Heart left ventricle (tissue), 16 donors: ENCODE data around the gene NPFFR1. TPM values are rescaled to one million over a fixed set of nuclear protein-coding genes. Genes with fewer than 3 reads are reported as not detected.
"Not testable (repeated sequence)": the region's sequence is repeated elsewhere in the genome, so short reads cannot be mapped to it uniquely, and the experiment has no call there.

Experiments used
- ATAC-seq, 4 donors: fragments of 200-7000 bp; cut with Tn5 transposase; one replicate each; pipeline ENCODE4 v1.9.1; 2020 to 2022; ENCODE audit warnings: moderate library complexity in 4 of 4, mild to moderate bottlenecking in 3 of 4, moderate number of reproducible peaks in 1 of 4
- DNase-seq, 5 donors: peaks; one replicate each; pipeline ENCODE4 v3.0.0-alpha.2; 2020
- H3K27ac ChIP-seq, 12 donors: fragments of 200-600 bp; sonication (generic) in 4 of 12; one replicate each; pipeline versions ENCODE4 v1.5.0 to v1.8.0; 2016 to 2022; ENCODE audit warnings: mild to moderate bottlenecking in 2 of 12
- H3K27me3 ChIP-seq, 9 donors: fragments of 200-600 bp; sonication (generic) in 2 of 9; one replicate each; pipeline versions ENCODE4 v1.5.1 to v1.8.0; 2016 to 2022; ENCODE audit warnings: mild to moderate bottlenecking in 3 of 9
- H3K36me3 ChIP-seq, 9 donors: fragments of 200-600 bp; sonication (generic) in 2 of 9; one replicate each; pipeline versions ENCODE4 v1.5.0 to v1.8.0; 2018 to 2022; ENCODE audit warnings: mild to moderate bottlenecking in 2 of 9
- H3K4me1 ChIP-seq, 12 donors: fragments of 200-600 bp; sonication (generic) in 4 of 12; one replicate each; pipeline versions ENCODE4 v1.5.0 to v1.8.0; 2016 to 2022; ENCODE audit warnings: mild to moderate bottlenecking in 3 of 12
- H3K4me3 ChIP-seq, 12 donors: fragments of 200-600 bp; sonication (generic) in 4 of 12; one replicate each; pipeline versions ENCODE4 v1.5.0 to v1.8.0; 2017 to 2022; ENCODE audit warnings: mild to moderate bottlenecking in 9 of 12, moderate library complexity in 4 of 12
- H3K9me3 ChIP-seq, 12 donors: fragments of 200-600 bp; sonication (generic) in 4 of 12; one replicate each; pipeline versions ENCODE4 v1.5.0 to v1.8.0; 2016 to 2022; ENCODE audit warnings: mild to moderate bottlenecking in 1 of 12
- CTCF ChIP-seq, 12 donors: fragments of 200-600 bp; sonication (generic) in 4 of 12; IDR thresholded peaks; one replicate each; pipeline versions ENCODE4 v1.5.0 to v1.8.0; 2018 to 2022; ENCODE audit warnings: antibody characterized with exemption in 12 of 12, mild to moderate bottlenecking in 5 of 12
- POLR2A ChIP-seq, 2 donors: fragments of 450-650 bp; IDR thresholded peaks; one replicate each; pipeline ENCODE4 v1.6.1; 2017; ENCODE audit warnings: antibody characterized with exemption in 2 of 2, mild to moderate bottlenecking in 2 of 2, moderate library complexity in 2 of 2
- WGBS, 4 donors: extraction: QIAGEN DNeasy Blood & Tissue Kit in 2 of 4; methylation state at CpG; one replicate each; pipeline versions ENCODE4 v1.1.5 to v1.1.7; 2013 to 2018; 5-methylcytosine and 5-hydroxymethylcytosine counted together
- intact Hi-C, 10 donors: fragments of 100-400 bp; cut with DNase I; formaldehyde crosslinking; loops; one replicate each; pipeline versions ENCODE4 v1.11.1 to v1.14.2; 2022
- polyA plus RNA-seq, 2 donors: library from polyadenylated mRNA; stranded (reverse); fragments of 200-250 nt; gene quantifications; one replicate each; pipeline ENCODE4 v1.2.3, GENCODE V29; 2013
- total RNA-seq, 9 donors: library from RNA; depleted of rRNA in 2 of 9; stranded (reverse); fragments of >200 nt in 2 of 9; fragmentation: NEBNext Ultra II Directional in 3 of 9; extraction: Animal tissue kit (Norgen Biotek cat#: 25700) in 3 of 9; gene quantifications; one replicate each; pipeline versions ENCODE4 v1.1.0 to v1.2.4, GENCODE V29; 2016 to 2023
- donor health status: ischemic (EF 13 %, LVEDD 7.1; RV severe dilation, severe dysfunction).
- donor health status: healthy with polysubstance abuse.
- donor health status: DM: no; HTN: yes; CAD: no.
- donor health status: DM: no; HTN: no; CAD: no.
- donor health status: ischemic (EF 25% LVEDD 6.9; RV normal size, moderate dysfunction).
- donor health status: ischemic (EF 25% LVEDD 5.7; RV mildly dilated, moderate dysfunction).
- donor health status: healthy.
- donor health status: DM: yes; HTN: yes; CAD: no.
- donor health status: ischemic (EF 35%, LVEDD 5.7; RV mildly dilated, moderate dysfunction).
- donor health status: nonischemic (EF 11% LVEDD 7.7; RV severe dilation, severe dysfunction).
- donor health status: DM: yes; HTN: yes; CAD: no.
- donor health status: PGD.
- donor health status: ischemic (EF 29% LVEDD 5.4; RV normal size, mild dysfunction).
- donor health status: nonischemic (EF 23%, LVEDD 6.1; RV moderate dilation, normal function).

Gene NPFFR1
- total and polyA plus RNA-seq, 11 donors: 0.52 TPM; not detected in 10

GRCh38 chr10:70250961-70251680, 32.7 kb downstream of the NPFFR1 start:
- 92 to 94% (median 93%) methylated on average over 11 of the region's 11 CpGs for WGBS, 4 donors
- intact Hi-C loops: no loop called here
- no peak for ATAC-seq

GRCh38 chr10:70247360-70247759, 36.4 kb downstream of the NPFFR1 start:
- H3K4me1 ChIP-seq: no peaks in the 10 kb centered on the region
- no peak for DNase-seq
- 73 to 81% (median 77%) methylated on average over 6 of the region's 6 CpGs for WGBS, 4 donors

More at GRCh38 chr10:70250961-70251680, 32.7 kb downstream of the NPFFR1 start:
- Histone ChIP-seq H3K36me3 (no peaks in the 10 kb centered on the region), H3K4me3 (no peak overlapping the region), H3K27me3 (peaks cover 13 to 42% (median 20%) of the 10 kb centered on the region in 9 donors), H3K4me1 (peaks cover 0 to 13% (median 6%) of the 10 kb centered on the region in 12 donors), H3K27ac (no peak overlapping the region), H3K9me3 (peaks cover 0 to 4% (median 0%) of the 10 kb centered on the region in 12 donors)
- TF ChIP-seq CTCF (IDR thresholded peaks at IDR 0.05) (no peak), POLR2A (IDR thresholded peaks at IDR 0.05) (no peak)
- no peak for DNase-seq

GRCh38 chr10:70241081-70241480, 42.7 kb downstream of the NPFFR1 start:
- DNase-seq (no peak), ATAC-seq (no peak)
- Histone ChIP-seq H3K4me1 (no peaks in the 10 kb centered on the region), H3K27ac (no peak overlapping the region), H3K4me3 (no peak overlapping the region), H3K9me3 (no peaks in the 10 kb centered on the region), H3K36me3 (no peaks in the 10 kb centered on the region), H3K27me3 (no peaks in the 10 kb centered on the region)
- intact Hi-C loops: no loop called here
- 96 to 98% (median 97%) methylated on average over 3 of the region's 3 CpGs for WGBS, 4 donors
- TF ChIP-seq POLR2A (IDR thresholded peaks at IDR 0.05) (no peak), CTCF (IDR thresholded peaks at IDR 0.05) (no peak)

More at GRCh38 chr10:70247360-70247759, 36.4 kb downstream of the NPFFR1 start:
- no peak overlapping the region for H3K27ac ChIP-seq
- no peak overlapping the region for H3K4me3 ChIP-seq
- no peak for ATAC-seq
- H3K9me3 ChIP-seq: peaks cover 0 to 4% (median 0%) of the 10 kb centered on the region in 12 donors
- H3K36me3 ChIP-seq: no peaks in the 10 kb centered on the region
- intact Hi-C loops: no loop called here
- TF ChIP-seq POLR2A (IDR thresholded peaks at IDR 0.05) (no peak), CTCF (IDR thresholded peaks at IDR 0.05) (no peak)
- peaks cover 0 to 11% (median 0%) of the 10 kb centered on the region in 9 donors for H3K27me3 ChIP-seq

- 84 to 97% (median 89%) methylated on average over 13 to 21 of the region's 21 CpGs for WGBS, 4 donors
- H3K4me3 ChIP-seq, H3K36me3 ChIP-seq, H3K9me3 ChIP-seq, intact Hi-C loops, DNase-seq, H3K27me3 ChIP-seq, ATAC-seq, H3K27ac ChIP-seq, H3K4me1 ChIP-seq: not testable (repeated sequence)
Measured at GRCh38 chr10:70239986-70240385, 43.8 kb downstream of the NPFFR1 start.

- intact Hi-C loops, H3K27ac ChIP-seq, H3K4me3 ChIP-seq, H3K36me3 ChIP-seq, H3K27me3 ChIP-seq, H3K9me3 ChIP-seq, H3K4me1 ChIP-seq, ATAC-seq, DNase-seq: not testable (repeated sequence)
- WGBS, 4 donors: 89 to 96% (median 95%) methylated on average over 26 to 55 of the region's 55 CpGs
Measured at GRCh38 chr10:70239077-70239976, 44.5 kb downstream of the NPFFR1 start.

- ATAC-seq, H3K27ac ChIP-seq, H3K27me3 ChIP-seq, DNase-seq, intact Hi-C loops, H3K36me3 ChIP-seq, H3K9me3 ChIP-seq, H3K4me3 ChIP-seq, H3K4me1 ChIP-seq: not testable (repeated sequence)
- 55 to 82% (median 72%) methylated on average over 6 of the region's 6 CpGs for WGBS, 4 donors
Measured at GRCh38 chr10:70237958-70238536, 45.8 kb downstream of the NPFFR1 start.
